Mucosa of descending colon (tissue), 3 donors: ENCODE results near the gene STRAP. TPM values are rescaled to one million over a fixed set of nuclear protein-coding genes. Genes with fewer than 3 reads are reported as not detected.
"Not testable (repeated sequence)": the region's sequence is repeated elsewhere in the genome, so short reads cannot be mapped to it uniquely, and the experiment has no call there.

ENCODE experiments used
- ATAC-seq: fragments of 200-7000 bp; cut with Tn5 transposase; one replicate; pipeline ENCODE4 v1.9.1; 2020; ENCODE audit warnings: mild to moderate bottlenecking, moderate library complexity
- DNase-seq, 3 donors: peaks; one replicate each; pipeline ENCODE4 v3.0.0-alpha.2; 2020
- H3K36me3 ChIP-seq: fragments of 200-600 bp; one replicate; pipeline ENCODE4 v1.8.0; 2021; ENCODE audit warnings: low read depth, mild to moderate bottlenecking
- H3K4me1 ChIP-seq: fragments of 200-600 bp; one replicate; pipeline ENCODE4 v1.8.0; 2021; ENCODE audit warnings: low read depth, mild to moderate bottlenecking
- H3K4me3 ChIP-seq: fragments of 200-600 bp; one replicate; pipeline ENCODE4 v1.8.0; 2021; ENCODE audit warnings: mild to moderate bottlenecking
- H3K9me3 ChIP-seq: fragments of 200-600 bp; one replicate; pipeline ENCODE4 v1.8.0; 2021; ENCODE audit warnings: mild to moderate bottlenecking
- intact Hi-C, 2 donors: fragments of 100-400 bp; cut with DNase I in 1 of 2; cut with micrococcal nuclease in 1 of 2; formaldehyde crosslinking; loops; one replicate each; pipeline versions ENCODE4 v1.11.0 to v1.11.1; 2022; cut with DNase I, micrococcal nuclease
- total RNA-seq, 3 donors: library from RNA; stranded (reverse); fragmentation: NEBNext Ultra II Directional in 2 of 3; extraction: Animal tissue kit (Norgen Biotek cat#: 25700) in 2 of 3; gene quantifications; one replicate each; pipeline versions ENCODE4 v1.2.1 to v1.2.4, GENCODE V29; 2021 to 2023
- TF ChIP-seq, protein P1 (sequence below): fragments of 200-600 bp; IDR thresholded peaks from one replicate; pipeline ENCODE4 v1.8.0; 2022; ENCODE audit warnings: antibody characterized with exemption, mild to moderate bottlenecking
- donor health status: DM: no; HTN: no; CAD: no; lungs with moderate emphysema.
- donor health status: DM: no; HTN: no; CAD: no.
- donor health status: DM: no; HTN: yes; CAD: no.

The STRAP gene
- total RNA-seq, 3 donors from 2014 or later = 50.5 to 86.5 (median 72.8) TPM

DNA sequence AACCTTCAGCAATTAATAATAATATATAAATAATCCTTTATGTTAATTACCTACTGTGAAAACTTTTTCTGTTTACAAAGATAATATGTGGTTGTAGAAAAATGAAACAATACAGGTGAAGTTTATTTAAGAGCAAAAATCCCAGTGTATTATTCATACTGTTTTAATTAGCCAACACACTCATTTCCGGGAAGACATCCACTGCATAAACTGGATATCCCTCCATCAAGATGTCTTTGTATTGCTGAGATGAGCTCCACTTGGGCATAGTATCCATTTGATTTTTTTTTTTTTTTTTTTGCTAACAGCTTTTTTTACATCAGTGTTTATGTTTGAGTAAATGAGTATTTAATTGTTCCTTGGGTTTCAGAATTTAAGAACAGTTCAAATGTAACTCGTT is 15.2 kb downstream of the STRAP start:
- ATAC-seq (no peak), DNase-seq (no peak)
- no peak overlapping the region for H3K4me3 ChIP-seq
- H3K4me1 ChIP-seq = peaks cover 2% of the 10 kb centered on the region
- intact Hi-C loops = no loop called here
- TF ChIP-seq, protein P1, sequence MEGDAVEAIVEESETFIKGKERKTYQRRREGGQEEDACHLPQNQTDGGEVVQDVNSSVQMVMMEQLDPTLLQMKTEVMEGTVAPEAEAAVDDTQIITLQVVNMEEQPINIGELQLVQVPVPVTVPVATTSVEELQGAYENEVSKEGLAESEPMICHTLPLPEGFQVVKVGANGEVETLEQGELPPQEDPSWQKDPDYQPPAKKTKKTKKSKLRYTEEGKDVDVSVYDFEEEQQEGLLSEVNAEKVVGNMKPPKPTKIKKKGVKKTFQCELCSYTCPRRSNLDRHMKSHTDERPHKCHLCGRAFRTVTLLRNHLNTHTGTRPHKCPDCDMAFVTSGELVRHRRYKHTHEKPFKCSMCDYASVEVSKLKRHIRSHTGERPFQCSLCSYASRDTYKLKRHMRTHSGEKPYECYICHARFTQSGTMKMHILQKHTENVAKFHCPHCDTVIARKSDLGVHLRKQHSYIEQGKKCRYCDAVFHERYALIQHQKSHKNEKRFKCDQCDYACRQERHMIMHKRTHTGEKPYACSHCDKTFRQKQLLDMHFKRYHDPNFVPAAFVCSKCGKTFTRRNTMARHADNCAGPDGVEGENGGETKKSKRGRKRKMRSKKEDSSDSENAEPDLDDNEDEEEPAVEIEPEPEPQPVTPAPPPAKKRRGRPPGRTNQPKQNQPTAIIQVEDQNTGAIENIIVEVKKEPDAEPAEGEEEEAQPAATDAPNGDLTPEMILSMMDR = no peak
- no peaks in the 10 kb centered on the region for H3K9me3 ChIP-seq
- H3K36me3 ChIP-seq = no peaks in the 10 kb centered on the region

GRCh38 chr12:15899282-15899870 is 17.2 kb downstream of the STRAP start:
- Histone ChIP-seq H3K36me3 (no peaks in the 10 kb centered on the region), H3K4me3 (no peak overlapping the region), H3K9me3 (no peaks in the 10 kb centered on the region), H3K4me1 (no peaks in the 10 kb centered on the region)
- peak; percentile 62 for ATAC-seq
- peak in 1 of 3 donors; percentile 38 for DNase-seq
- intact Hi-C loops = no loop called here
- TF ChIP-seq, protein P1 = peak; percentile 31

GRCh38 chr12:15904378-15904920 is 22.3 kb downstream of the STRAP start:
- TF ChIP-seq, protein P1 = no peak
- H3K36me3 ChIP-seq = no peaks in the 10 kb centered on the region
- intact Hi-C loops = no loop called here

GRCh38 chr12:15910468-15910863 is 28.3 kb downstream of the STRAP start:
- H3K4me1 ChIP-seq = peaks cover 5% of the 10 kb centered on the region
- TF ChIP-seq, protein P1 = no peak
- no peak overlapping the region for H3K4me3 ChIP-seq
- no peak for DNase-seq
- no peaks in the 10 kb centered on the region for H3K36me3 ChIP-seq
- H3K9me3 ChIP-seq = no peaks in the 10 kb centered on the region
- intact Hi-C loops = no loop called here
- ATAC-seq = no peak

More at GRCh38 chr12:15904378-15904920, 22.3 kb downstream of the STRAP start:
- peak; percentile 81 for ATAC-seq
- Histone ChIP-seq H3K9me3 (no peaks in the 10 kb centered on the region), H3K4me1 (no peaks in the 10 kb centered on the region), H3K4me3 (no peak overlapping the region)
- no peak for DNase-seq

DNA sequence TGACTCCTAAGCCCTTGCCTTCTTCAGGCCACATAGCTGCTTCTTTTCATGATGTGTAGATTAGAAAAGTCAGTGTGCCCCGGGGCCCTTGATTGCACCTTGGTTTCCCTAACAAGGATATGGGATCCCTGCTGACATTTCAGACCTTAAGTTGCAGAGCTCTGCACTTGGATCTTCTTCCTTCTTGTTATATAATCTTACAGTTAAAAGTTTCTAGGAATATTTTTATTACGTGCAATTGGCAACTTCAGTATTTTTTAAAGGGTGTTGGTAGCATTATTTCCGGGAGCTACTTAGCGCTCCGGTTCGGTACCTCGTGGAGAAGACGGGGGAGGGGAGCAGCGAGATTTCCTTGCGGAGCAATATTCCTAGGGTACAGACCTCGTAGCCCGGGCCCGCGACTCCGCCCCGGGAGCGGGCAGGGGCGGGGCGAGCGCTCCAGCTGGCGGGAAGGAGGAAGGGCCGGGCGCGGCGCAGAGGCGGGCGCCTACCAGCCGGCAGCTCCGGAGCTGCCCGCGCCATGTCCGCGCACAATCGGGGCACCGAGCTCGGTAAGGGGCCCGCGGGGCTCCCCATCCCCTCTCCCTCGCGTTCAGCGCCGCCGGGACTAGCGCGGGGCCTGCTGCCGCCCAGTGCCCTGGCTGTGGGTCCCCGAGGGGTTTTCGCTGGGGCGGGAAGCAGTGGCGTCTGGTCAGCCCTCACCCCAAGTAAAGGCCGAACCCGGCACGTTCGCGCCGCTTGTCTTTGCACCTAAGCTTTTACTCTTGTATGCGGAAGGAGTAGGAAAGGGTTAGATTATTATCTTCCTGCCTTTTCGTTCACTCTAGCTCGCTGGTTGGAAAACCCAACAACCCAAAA is 28.9 kb downstream of the STRAP start, which contains the start of gene DERA:
Gene DERA (plus strand): TSS at position 469 of the 858 bp plus-strand sequence. CDS start 52 bp downstream, at position 521.
- ATAC-seq = peak; percentile 99
- H3K4me3 ChIP-seq = peak within 1 kb of the TSS; percentile 38
- TF ChIP-seq, protein P1 = no peak
- DNase-seq = peak; percentile 91 to 95 (median 91)
- intact Hi-C loops = no loop called here
- H3K36me3 ChIP-seq = no peaks in the 10 kb centered on the region
- H3K9me3 ChIP-seq = no peaks in the 10 kb centered on the region
- peaks cover 5% of the 10 kb centered on the region for H3K4me1 ChIP-seq

DNA sequence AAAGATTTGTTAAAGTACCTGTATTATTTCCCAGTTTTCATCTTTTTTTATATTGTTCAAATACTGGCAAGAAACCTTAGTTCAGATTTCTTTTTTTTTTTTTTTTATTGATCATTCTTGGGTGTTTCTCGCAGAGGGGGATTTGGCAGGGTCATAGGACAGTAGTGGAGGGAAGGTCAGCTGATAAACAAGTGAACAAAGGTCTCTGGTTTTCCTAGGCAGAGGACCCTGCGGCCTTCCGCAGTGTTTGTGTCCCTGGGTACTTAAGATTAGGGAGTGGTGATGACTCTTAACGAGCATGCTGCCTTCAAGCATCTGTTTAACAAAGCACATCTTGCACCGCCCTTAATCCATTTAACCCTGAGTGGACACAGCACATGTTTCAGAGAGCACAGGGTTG is 29.7 kb downstream of the STRAP start:
- H3K9me3 ChIP-seq, DNase-seq, H3K4me1 ChIP-seq, intact Hi-C loops, H3K36me3 ChIP-seq: not testable (repeated sequence)
- ATAC-seq = peak; percentile 15
- H3K4me3 ChIP-seq = peak overlapping the region; percentile 38

GRCh38 chr12:15914131-15914530 is 31.9 kb downstream of the STRAP start:
- DNase-seq, H3K4me1 ChIP-seq, ATAC-seq, intact Hi-C loops, H3K4me3 ChIP-seq, H3K9me3 ChIP-seq, H3K36me3 ChIP-seq: not testable (repeated sequence)
